SK-N-SH treated with all-trans-retinoic acid at 6 μM for 48 hours (cell line): ENCODE data around the gene TCF12.

Experiments used
- ISL1 ChIP-seq: fragments of 250-450 bp; sonication (Bioruptor Pico); IDR thresholded peaks from 2 replicates; pipeline ENCODE4 v2.1.2; 2022; ENCODE audit warnings: mild to moderate bottlenecking, moderate library complexity
- ZFP3 ChIP-seq: fragments of 250-450 bp; sonication (Bioruptor Pico); IDR thresholded peaks from 2 replicates; pipeline ENCODE4 v1.5.0; 2020; ENCODE audit warnings: mild to moderate bottlenecking, moderate library complexity
- ZFP30 ChIP-seq: fragments of 450-650 bp; formaldehyde crosslinking; IDR thresholded peaks from 2 replicates; pipeline ENCODE4 v1.5.0; 2022; ENCODE audit warnings: mild to moderate bottlenecking, moderate library complexity

GRCh38 chr15:56913670-56914069 is 4.8 kb upstream of the TCF12 start:
- TF ChIP-seq ZFP30 (CRISPR knock-in tag) = no peak
- no peak for TF ChIP-seq ISL1 (CRISPR knock-in tag)
- TF ChIP-seq ZFP3 (CRISPR knock-in tag) = no peak
